SK-N-SH (cell line): Measurements from ENCODE around the gene PIAS1. TPM values are rescaled to one million over a fixed set of nuclear protein-coding genes. Genes with fewer than 3 reads are reported as not detected.

Source experiments
- CTCF ChIA-PET: fragments of 300-600, 350-600 bp; formaldehyde crosslinking; extraction: SDS; loops from one replicate; lab custom pipeline; 2021; lab: Yijun Ruan, JAX
- POLR2A ChIA-PET: fragments of 350-600 bp; sonication (Branson Sonifier 250); formaldehyde crosslinking; extraction: SDS; loops from one replicate; lab custom pipeline; 2020; ENCODE audit warnings: antibody characterized with exemption, inconsistent platforms; lab: Yijun Ruan, JAX
- DNase-seq: peaks from one replicate; pipeline ENCODE4 v3.0.0; 2012
- H2AFZ ChIP-seq: fragments of 200-600 bp; sonication (generic); 2 replicates; pipeline ENCODE4 v1.8.1; 2016; ENCODE audit warnings: antibody characterized with exemption, mild to moderate bottlenecking, low read depth
- H3F3A ChIP-seq: fragments of 200-600 bp; sonication (generic); replicated peaks from 2 replicates; pipeline ENCODE3; 2016; ENCODE audit warnings: antibody characterized with exemption, mild to moderate bottlenecking; ENCODE audit not compliant: insufficient read depth
- H3K27ac ChIP-seq, 2 experiments: fragments of 200-500 bp in 1 of 2; fragments of 200-600 bp in 1 of 2; sonication (Bioruptor generic) in 1 of 2; sonication (generic), shearing (Covaris generic) in 1 of 2; 2 replicates each; pipeline versions ENCODE4 v1.5.1 to v1.6.1; 2014 to 2016; ENCODE audit warnings: low read depth in 2 of 2, inconsistent platforms in 1 of 2, low read length in 1 of 2, mild to moderate bottlenecking in 1 of 2, mixed read lengths in 1 of 2
- H3K27me3 ChIP-seq: fragments of 200-600 bp; sonication (generic), shearing (Covaris generic); 2 replicates; pipeline ENCODE4 v1.6.1; 2016; ENCODE audit warnings: mixed run types; ENCODE audit not compliant: insufficient read depth
- H3K36me3 ChIP-seq, 2 experiments: fragments of 200-500 bp in 1 of 2; fragments of 200-600 bp in 1 of 2; sonication (Bioruptor generic) in 1 of 2; sonication (generic) in 1 of 2; replicated peaks in 1 of 2; 2 replicates each; pipeline versions ENCODE3 to v1.5.1; 2014 to 2016; ENCODE audit warnings: low read length in 1 of 2, mild to moderate bottlenecking in 1 of 2; ENCODE audit not compliant: insufficient read depth in 2 of 2, control insufficient read depth in 1 of 2
- H3K4me1 ChIP-seq, 2 experiments: fragments of 200-500 bp in 1 of 2; fragments of 200-600 bp in 1 of 2; sonication (Bioruptor generic) in 1 of 2; sonication (generic), shearing (Covaris generic) in 1 of 2; 2 replicates each; pipeline versions ENCODE4 v1.5.1 to v1.6.1; 2014 to 2016; ENCODE audit warnings: low read depth in 1 of 2, low read length in 1 of 2, mixed run types in 1 of 2; ENCODE audit not compliant: insufficient read depth in 2 of 2, control insufficient read depth in 1 of 2
- H3K4me2 ChIP-seq: fragments of 200-600 bp; sonication (generic), shearing (Covaris generic); 2 replicates; pipeline ENCODE4 v1.6.1; 2017; ENCODE audit warnings: mixed run types
- H3K4me3 ChIP-seq, 2 experiments: fragments of 200-500 bp in 1 of 2; fragments of 200-600 bp in 1 of 2; sonication (Bioruptor generic) in 1 of 2; sonication (generic), shearing (Covaris generic) in 1 of 2; 2 replicates each; pipeline versions ENCODE4 v1.5.1 to v1.8.1; 2014 to 2016; ENCODE audit warnings: low read depth in 2 of 2, inconsistent platforms in 1 of 2, low read length in 1 of 2, mild to moderate bottlenecking in 1 of 2, mixed read lengths in 1 of 2, moderate library complexity in 1 of 2
- H3K79me2 ChIP-seq: fragments of 200-600 bp; sonication (generic); 2 replicates; pipeline ENCODE4 v1.8.1; 2017; ENCODE audit warnings: mild to moderate bottlenecking; ENCODE audit not compliant: insufficient read depth
- H3K9ac ChIP-seq: fragments of 200-600 bp; sonication (generic); 2 replicates; pipeline ENCODE4 v1.6.1; 2017; ENCODE audit warnings: mixed run types
- H3K9me2 ChIP-seq: fragments of 200-600 bp; sonication (generic); 2 replicates; pipeline ENCODE4 v1.6.1; 2017; ENCODE audit warnings: mixed run types
- H3K9me3 ChIP-seq: fragments of 200-600 bp; sonication (generic); 2 replicates; pipeline ENCODE4 v1.6.1; 2017; ENCODE audit warnings: mixed run types, mild to moderate bottlenecking, moderate library complexity
- H4K20me1 ChIP-seq: fragments of 200-600 bp; sonication (generic); 2 replicates; pipeline ENCODE4 v1.6.1; 2017; ENCODE audit warnings: mild to moderate bottlenecking, mixed run types; ENCODE audit not compliant: insufficient read depth
- EP300 ChIP-seq, 2 experiments: IDR thresholded peaks; 2 replicates each; pipeline versions ENCODE4 v1.4.0 to v1.6.1; 2012; ENCODE audit warnings: borderline replicate concordance in 1 of 2, low read depth in 1 of 2, low read length in 1 of 2
- EZH2phosphoT487 ChIP-seq: fragments of 200-600 bp; sonication (generic); IDR thresholded peaks from 2 replicates; pipeline ENCODE4 v1.6.1; 2017; ENCODE audit warnings: low read depth, mixed run types, mild to moderate bottlenecking, antibody characterized with exemption, moderate library complexity, borderline replicate concordance
- GABPA ChIP-seq: IDR thresholded peaks from 2 replicates; pipeline ENCODE4 v1.4.0; 2012; ENCODE audit warnings: low read depth, mild to moderate bottlenecking
- GATA2 ChIP-seq: sonication (generic); formaldehyde crosslinking; IDR thresholded peaks from 2 replicates; pipeline ENCODE4 v1.5.0; 2020; ENCODE audit warnings: mild to moderate bottlenecking, missing genetic modification reagents
- JUND ChIP-seq: IDR thresholded peaks from 2 replicates; pipeline ENCODE4 v1.4.0; 2012
- MEF2A ChIP-seq: IDR thresholded peaks from 2 replicates; pipeline ENCODE4 v1.4.0; 2012; ENCODE audit warnings: low read depth, borderline replicate concordance
- MXI1 ChIP-seq: IDR thresholded peaks from 2 replicates; pipeline ENCODE4 v1.6.1; 2012; ENCODE audit warnings: mild to moderate bottlenecking, low read depth, low read length, improper control_type of control experiment
- NRF1 ChIP-seq: IDR thresholded peaks from 2 replicates; pipeline ENCODE4 v1.6.1; 2012; ENCODE audit warnings: low read depth, mild to moderate bottlenecking, low read length
- RCOR1 ChIP-seq: fragments of 150-350 bp; IDR thresholded peaks from 2 replicates; pipeline ENCODE4 v1.6.1; 2017; ENCODE audit warnings: antibody characterized with exemption, low read length
- RXRA ChIP-seq: IDR thresholded peaks from 2 replicates; pipeline ENCODE4 v1.4.0; 2012; ENCODE audit warnings: low read depth, mild to moderate bottlenecking, borderline replicate concordance
- SIN3A ChIP-seq: IDR thresholded peaks from 2 replicates; pipeline ENCODE4 v1.6.1; 2012; ENCODE audit warnings: low read depth, mild to moderate bottlenecking, low read length, moderate library complexity, borderline replicate concordance
- TAF1 ChIP-seq: IDR thresholded peaks from 2 replicates; pipeline ENCODE4 v1.6.1; 2012; ENCODE audit warnings: low read depth, mild to moderate bottlenecking, low read length, moderate library complexity, borderline replicate concordance
- TEAD4 ChIP-seq: IDR thresholded peaks from 2 replicates; pipeline ENCODE4 v1.4.0; 2012; ENCODE audit warnings: mild to moderate bottlenecking, borderline replicate concordance; ENCODE audit not compliant: insufficient read depth
- YY1 ChIP-seq: IDR thresholded peaks from 2 replicates; pipeline ENCODE4 v1.4.0; 2012; ENCODE audit warnings: low read depth, mild to moderate bottlenecking
- WGBS: methylation state at CpG from one replicate; pipeline ENCODE4 v1.1.6; 2017; ENCODE audit warnings: low lambda C conversion rate; 5-methylcytosine and 5-hydroxymethylcytosine counted together
- polyA plus RNA-seq, 3 experiments: library from polyadenylated mRNA; depleted of rRNA; stranded (reverse); fragments of >200 nt; gene quantifications; 2 replicates each; pipeline ENCODE4 v1.2.3, GENCODE V29; 2012
- TF ChIP-seq, protein P1 (sequence below): IDR thresholded peaks from 2 replicates; pipeline ENCODE4 v1.4.0; 2012; ENCODE audit warnings: low read depth, borderline replicate concordance
- TF ChIP-seq, protein P2 (sequence below): fragments of 150-350 bp; IDR thresholded peaks from 2 replicates; pipeline ENCODE4 v1.6.1; 2016; ENCODE audit warnings: mild to moderate bottlenecking, low read depth, low read length
- TF ChIP-seq, protein P3 (sequence below): fragments of 200-600 bp; sonication (generic); IDR thresholded peaks from 2 replicates; pipeline ENCODE4 v1.6.1; 2017; ENCODE audit warnings: antibody characterized with exemption, mild to moderate bottlenecking, moderate library complexity
- TF ChIP-seq, protein P4 (sequence below): fragments of 150-350 bp; IDR thresholded peaks from 2 replicates; pipeline ENCODE4 v1.6.1; 2017; ENCODE audit warnings: antibody characterized with exemption, low read length, low read depth, borderline replicate concordance
- TF ChIP-seq, protein P5 (sequence below): IDR thresholded peaks from 2 replicates; pipeline ENCODE4 v1.4.0; 2012; ENCODE audit warnings: low read depth

The PIAS1 gene
- polyA plus RNA-seq, 1 of the 3 experiments (the other 2 are of a cell fraction) = 9.0 TPM

DNA sequence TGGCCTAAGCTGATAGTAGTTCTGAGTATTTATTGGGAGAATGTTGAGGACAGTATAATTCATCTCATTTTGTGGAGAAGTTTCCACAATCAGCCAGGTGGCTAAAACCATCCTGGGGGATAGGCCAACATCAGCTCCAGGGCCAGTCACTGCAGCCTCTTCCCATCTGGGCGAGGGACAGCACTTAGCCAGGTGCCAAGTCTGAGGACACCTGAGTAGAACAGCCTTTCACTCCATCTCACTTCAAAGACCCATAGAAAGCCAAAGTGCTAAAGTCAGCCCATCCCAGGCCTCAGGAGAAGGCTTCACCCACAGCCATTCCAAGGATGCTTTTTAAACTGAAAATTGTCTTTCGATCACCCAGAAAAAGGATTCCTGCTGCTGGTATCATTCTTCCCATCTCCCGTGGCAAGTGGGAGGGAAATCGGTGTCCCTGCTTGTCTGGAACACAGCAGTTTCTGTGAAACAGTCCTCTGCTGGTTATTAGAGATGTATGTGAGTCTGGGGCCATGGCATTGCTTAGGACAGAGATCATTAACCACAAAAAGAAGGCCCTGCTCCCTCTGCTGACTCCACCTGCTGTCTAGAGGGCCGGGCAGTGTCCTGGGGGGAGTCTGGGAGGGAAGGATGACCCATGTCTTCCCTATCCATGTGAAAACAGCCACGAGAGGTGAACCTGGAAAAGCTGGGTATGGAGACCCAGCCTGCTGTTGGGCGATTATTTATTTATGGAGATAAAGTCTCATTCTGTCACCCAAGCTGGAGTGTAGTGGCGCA, 141.4 kb downstream of the PIAS1 start:
- Histone ChIP-seq H2AFZ (no peak overlapping the region), H3F3A (no peaks in the 10 kb centered on the region), H3K9ac (no peak overlapping the region), H3K4me1 (peaks cover 0 to 17% of the 10 kb centered on the region in 2 experiments; a peak in 2 of 4 replicates), H4K20me1 (no peaks in the 10 kb centered on the region), H3K36me3 (peaks cover 16 to 27% of the 10 kb centered on the region in 2 experiments), H3K27ac (peak overlapping the region in 1 of 2 experiments; percentile 39; a peak in 1 of 4 replicates), H3K79me2 (no peaks in the 10 kb centered on the region), H3K4me2 (no peak overlapping the region), H3K9me2 (no peaks in the 10 kb centered on the region), H3K4me3 (no peak overlapping the region), H3K9me3 (no peaks in the 10 kb centered on the region), H3K27me3 (no peaks in the 10 kb centered on the region)
- 93% methylated on average over 6 of the region's 8 CpGs for WGBS
- no peak for TF ChIP-seq YY1
- TF ChIP-seq TAF1 = no peak
- no peak for TF ChIP-seq GABPA
- TF ChIP-seq, protein P1, sequence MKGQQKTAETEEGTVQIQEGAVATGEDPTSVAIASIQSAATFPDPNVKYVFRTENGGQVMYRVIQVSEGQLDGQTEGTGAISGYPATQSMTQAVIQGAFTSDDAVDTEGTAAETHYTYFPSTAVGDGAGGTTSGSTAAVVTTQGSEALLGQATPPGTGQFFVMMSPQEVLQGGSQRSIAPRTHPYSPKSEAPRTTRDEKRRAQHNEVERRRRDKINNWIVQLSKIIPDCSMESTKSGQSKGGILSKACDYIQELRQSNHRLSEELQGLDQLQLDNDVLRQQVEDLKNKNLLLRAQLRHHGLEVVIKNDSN = no peak
- TF ChIP-seq NRF1 = no peak
- TF ChIP-seq MEF2A = no peak
- TF ChIP-seq, protein P2, sequence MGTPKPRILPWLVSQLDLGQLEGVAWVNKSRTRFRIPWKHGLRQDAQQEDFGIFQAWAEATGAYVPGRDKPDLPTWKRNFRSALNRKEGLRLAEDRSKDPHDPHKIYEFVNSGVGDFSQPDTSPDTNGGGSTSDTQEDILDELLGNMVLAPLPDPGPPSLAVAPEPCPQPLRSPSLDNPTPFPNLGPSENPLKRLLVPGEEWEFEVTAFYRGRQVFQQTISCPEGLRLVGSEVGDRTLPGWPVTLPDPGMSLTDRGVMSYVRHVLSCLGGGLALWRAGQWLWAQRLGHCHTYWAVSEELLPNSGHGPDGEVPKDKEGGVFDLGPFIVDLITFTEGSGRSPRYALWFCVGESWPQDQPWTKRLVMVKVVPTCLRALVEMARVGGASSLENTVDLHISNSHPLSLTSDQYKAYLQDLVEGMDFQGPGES = no peak
- TF ChIP-seq JUND = no peak
- TF ChIP-seq, protein P3, sequence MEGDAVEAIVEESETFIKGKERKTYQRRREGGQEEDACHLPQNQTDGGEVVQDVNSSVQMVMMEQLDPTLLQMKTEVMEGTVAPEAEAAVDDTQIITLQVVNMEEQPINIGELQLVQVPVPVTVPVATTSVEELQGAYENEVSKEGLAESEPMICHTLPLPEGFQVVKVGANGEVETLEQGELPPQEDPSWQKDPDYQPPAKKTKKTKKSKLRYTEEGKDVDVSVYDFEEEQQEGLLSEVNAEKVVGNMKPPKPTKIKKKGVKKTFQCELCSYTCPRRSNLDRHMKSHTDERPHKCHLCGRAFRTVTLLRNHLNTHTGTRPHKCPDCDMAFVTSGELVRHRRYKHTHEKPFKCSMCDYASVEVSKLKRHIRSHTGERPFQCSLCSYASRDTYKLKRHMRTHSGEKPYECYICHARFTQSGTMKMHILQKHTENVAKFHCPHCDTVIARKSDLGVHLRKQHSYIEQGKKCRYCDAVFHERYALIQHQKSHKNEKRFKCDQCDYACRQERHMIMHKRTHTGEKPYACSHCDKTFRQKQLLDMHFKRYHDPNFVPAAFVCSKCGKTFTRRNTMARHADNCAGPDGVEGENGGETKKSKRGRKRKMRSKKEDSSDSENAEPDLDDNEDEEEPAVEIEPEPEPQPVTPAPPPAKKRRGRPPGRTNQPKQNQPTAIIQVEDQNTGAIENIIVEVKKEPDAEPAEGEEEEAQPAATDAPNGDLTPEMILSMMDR = no peak
- no peak for TF ChIP-seq RCOR1
- TF ChIP-seq EP300 (IDR thresholded peaks at IDR 0.05; ENCODE audit: borderline replicate concordance in 1 of 2, low read depth in 1 of 2, low read length in 1 of 2) = no peak
- TF ChIP-seq EZH2phosphoT487 = no peak
- TF ChIP-seq TEAD4 = no peak
- TF ChIP-seq RXRA = no peak
- TF ChIP-seq SIN3A = no peak
- no peak for TF ChIP-seq GATA2 (CRISPR knock-in tag)
- TF ChIP-seq, protein P4, sequence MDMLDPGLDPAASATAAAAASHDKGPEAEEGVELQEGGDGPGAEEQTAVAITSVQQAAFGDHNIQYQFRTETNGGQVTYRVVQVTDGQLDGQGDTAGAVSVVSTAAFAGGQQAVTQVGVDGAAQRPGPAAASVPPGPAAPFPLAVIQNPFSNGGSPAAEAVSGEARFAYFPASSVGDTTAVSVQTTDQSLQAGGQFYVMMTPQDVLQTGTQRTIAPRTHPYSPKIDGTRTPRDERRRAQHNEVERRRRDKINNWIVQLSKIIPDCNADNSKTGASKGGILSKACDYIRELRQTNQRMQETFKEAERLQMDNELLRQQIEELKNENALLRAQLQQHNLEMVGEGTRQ = no peak
- TF ChIP-seq, protein P5, sequence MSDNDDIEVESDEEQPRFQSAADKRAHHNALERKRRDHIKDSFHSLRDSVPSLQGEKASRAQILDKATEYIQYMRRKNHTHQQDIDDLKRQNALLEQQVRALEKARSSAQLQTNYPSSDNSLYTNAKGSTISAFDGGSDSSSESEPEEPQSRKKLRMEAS = no peak
- no peak for TF ChIP-seq MXI1
- ChIA-PET CTCF (interaction anchor here (0.7 to 7.6 kb wide), 9 partner anchors 8 to 738 kb away, joined by 3 to 52 read pairs (median 3); partner anchors contain the start of gene CLN6), POLR2A (no interaction called here)
- DNase-seq = peak; percentile 17
